Thymus (tissue), 11 donors: Measurements from ENCODE around the gene CLSTN2. TPM values are rescaled to one million over a fixed set of nuclear protein-coding genes. Genes with fewer than 3 reads are reported as not detected.

ENCODE experiments used
- DNase-seq, 9 donors: peaks; one replicate each; pipeline ENCODE4 v3.0.0-alpha.2; 2013; ENCODE audit warnings: low spot score in 9 of 9, low read depth in 6 of 9, missing footprints in 1 of 9
- H3K27ac ChIP-seq, 2 donors: one replicate each; pipeline ENCODE4 v1.5.1; 2013; ENCODE audit warnings: control low read depth in 1 of 2, low read depth in 1 of 2, low read length in 1 of 2, mild to moderate bottlenecking in 1 of 2, moderate library complexity in 1 of 2
- H3K27me3 ChIP-seq, 2 donors: one replicate each; pipeline ENCODE4 v1.5.1; 2013; ENCODE audit warnings: low read length in 1 of 2; ENCODE audit not compliant: control insufficient read depth in 2 of 2, insufficient read depth in 1 of 2
- H3K36me3 ChIP-seq, 2 donors: one replicate each; pipeline ENCODE4 v1.5.1; 2013; ENCODE audit warnings: low read length in 1 of 2, mild to moderate bottlenecking in 1 of 2, moderate library complexity in 1 of 2; ENCODE audit not compliant: control insufficient read depth in 2 of 2, insufficient read depth in 2 of 2
- H3K4me1 ChIP-seq, 2 donors: one replicate each; pipeline ENCODE4 v1.5.1; 2013; ENCODE audit warnings: low read length in 2 of 2; ENCODE audit not compliant: control insufficient read depth in 2 of 2, insufficient read depth in 2 of 2
- H3K4me3 ChIP-seq, 2 donors: one replicate each; pipeline ENCODE4 v1.5.1; 2013; ENCODE audit warnings: low read length in 2 of 2, control low read depth in 1 of 2, mild to moderate bottlenecking in 1 of 2
- H3K9me3 ChIP-seq, 2 donors: one replicate each; pipeline ENCODE4 v1.5.1; 2013; ENCODE audit warnings: low read length in 1 of 2, mild to moderate bottlenecking in 1 of 2; ENCODE audit not compliant: control insufficient read depth in 2 of 2, insufficient read depth in 1 of 2
- WGBS: extraction: QIAGEN DNeasy Blood & Tissue Kit; methylation state at CpG from one replicate; pipeline ENCODE4 v1.1.7; 2013; 5-methylcytosine and 5-hydroxymethylcytosine counted together
- polyA plus RNA-seq: library from polyadenylated mRNA; stranded (reverse); fragments of 200-250 nt; gene quantifications from one replicate; pipeline ENCODE4 v1.2.3, GENCODE V29; 2013
- total RNA-seq: library from RNA; stranded (reverse); fragments of 120-200 nt; gene quantifications from one replicate; pipeline ENCODE4 v1.2.4, GENCODE V29; 2013
- donor health status: healthy.

Gene CLSTN2
- total and polyA plus RNA-seq, 2 donors, result 0.25 to 0.61 TPM

DNA sequence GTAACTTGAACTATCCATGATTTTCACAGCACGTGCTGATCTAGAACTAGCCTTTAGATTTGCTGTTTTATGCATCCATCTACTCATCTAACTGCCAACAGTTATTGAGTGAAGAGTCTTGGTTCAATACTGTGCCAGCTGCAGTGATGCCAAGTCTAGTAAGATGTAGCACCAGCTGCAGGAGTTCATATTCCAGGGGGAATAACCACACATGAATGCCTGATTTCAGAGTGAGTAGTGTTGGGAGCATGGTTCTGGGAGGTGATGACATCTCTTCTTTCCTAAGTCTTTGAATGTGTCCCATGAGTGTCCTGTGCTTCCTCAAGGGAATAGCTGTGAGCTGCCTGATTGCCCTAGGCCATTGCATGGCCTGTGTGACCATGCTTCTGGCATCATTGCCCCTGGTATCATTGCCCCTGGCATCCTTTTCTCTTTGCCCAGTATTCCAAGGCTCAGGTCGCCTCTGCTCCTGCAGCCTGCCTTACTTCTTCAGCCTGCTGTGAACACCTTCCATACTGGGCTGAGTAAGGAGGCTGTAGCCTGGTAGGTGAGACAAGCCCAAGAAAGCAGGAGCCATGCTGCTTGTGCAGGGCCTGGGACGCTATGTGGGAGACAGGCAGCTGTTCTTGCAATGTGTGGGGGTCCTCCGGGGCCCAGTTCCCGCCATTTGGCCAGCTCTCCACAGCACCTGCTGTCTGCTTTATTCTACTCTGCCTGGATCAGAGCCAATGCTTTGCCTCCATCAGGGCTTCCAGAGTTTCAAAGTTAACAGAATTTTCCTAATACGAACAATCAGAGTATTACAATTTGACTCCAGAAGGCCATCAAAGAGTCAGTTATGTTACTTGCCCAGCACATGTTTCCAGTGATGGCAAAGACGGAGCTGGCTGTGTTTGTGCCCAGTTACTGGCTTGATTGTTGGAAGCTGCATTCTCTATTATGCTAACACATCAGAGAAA lies 73.2 kb downstream of the CLSTN2 start:
- no peaks in the 10 kb centered on the region for H3K36me3 ChIP-seq
- H3K27me3 ChIP-seq, result no peaks in the 10 kb centered on the region
- no peaks in the 10 kb centered on the region for H3K4me1 ChIP-seq
- WGBS, result 88% methylated on average over 7 of the region's 7 CpGs
- no peaks in the 10 kb centered on the region for H3K9me3 ChIP-seq
- H3K27ac ChIP-seq, result no peak overlapping the region
- no peak for DNase-seq
- H3K4me3 ChIP-seq, result no peak overlapping the region

- Histone ChIP-seq H3K9me3 (no peaks in the 10 kb centered on the region), H3K4me1 (no peaks in the 10 kb centered on the region), H3K27ac (no peak overlapping the region), H3K27me3 (no peaks in the 10 kb centered on the region), H3K36me3 (no peaks in the 10 kb centered on the region), H3K4me3 (no peak overlapping the region)
- 49% methylated on average over 2 of the region's 2 CpGs for WGBS
- DNase-seq, result no peak
Observed at GRCh38 chr3:140010391-140010790, 75.4 kb downstream of the CLSTN2 start.

- Histone ChIP-seq H3K4me3 (no peak overlapping the region), H3K9me3 (no peaks in the 10 kb centered on the region), H3K4me1 (no peaks in the 10 kb centered on the region), H3K36me3 (no peaks in the 10 kb centered on the region), H3K27ac (no peak overlapping the region), H3K27me3 (no peaks in the 10 kb centered on the region)
- 91% methylated on average over 2 of the region's 2 CpGs for WGBS
- no peak for DNase-seq
Observed at GRCh38 chr3:140011086-140011485, 76.1 kb downstream of the CLSTN2 start.

DNA sequence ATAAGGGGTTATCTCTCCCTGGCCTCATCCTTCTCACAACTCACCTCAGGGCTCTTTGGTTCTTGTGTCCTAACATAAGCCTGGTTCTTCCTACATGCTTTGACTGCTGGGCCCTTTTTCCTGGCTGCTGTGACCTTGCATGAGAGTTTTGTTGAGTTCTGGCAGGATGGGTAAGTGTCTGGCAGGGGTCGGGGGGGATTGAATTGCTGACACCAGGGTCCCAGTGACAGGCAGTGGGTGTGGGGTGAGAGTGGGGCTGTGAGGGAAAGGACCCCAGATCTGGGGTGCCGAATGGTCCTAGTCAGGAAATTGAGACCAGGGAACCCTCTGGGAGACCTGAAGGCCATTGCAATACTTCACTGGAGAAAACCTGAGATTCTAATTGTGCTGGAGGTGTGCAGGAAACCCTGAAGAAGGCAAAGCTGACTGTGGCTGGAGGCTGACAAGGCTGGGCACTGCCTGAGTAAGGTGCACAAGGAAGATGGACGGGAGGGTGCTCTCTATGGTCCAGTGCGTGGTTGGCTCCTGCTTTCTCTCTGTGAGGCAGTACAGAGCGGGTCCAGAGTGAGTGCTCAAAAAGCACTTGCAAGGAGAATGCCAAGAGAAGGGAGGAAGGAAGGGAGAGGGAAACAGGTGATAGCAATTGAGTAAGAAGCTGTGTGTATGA lies 76.8 kb downstream of the CLSTN2 start:
- no peaks in the 10 kb centered on the region for H3K36me3 ChIP-seq
- no peak overlapping the region for H3K4me3 ChIP-seq
- no peaks in the 10 kb centered on the region for H3K27me3 ChIP-seq
- no peak for DNase-seq
- WGBS, result 80% methylated on average over 5 of the region's 5 CpGs
- H3K4me1 ChIP-seq, result no peaks in the 10 kb centered on the region
- no peaks in the 10 kb centered on the region for H3K9me3 ChIP-seq
- H3K27ac ChIP-seq, result no peak overlapping the region

GRCh38 chr3:140013220-140013619 lies 78.2 kb downstream of the CLSTN2 start:
- no peak overlapping the region for H3K27ac ChIP-seq
- no peak for DNase-seq
- H3K27me3 ChIP-seq, result no peaks in the 10 kb centered on the region
- no peaks in the 10 kb centered on the region for H3K9me3 ChIP-seq
- no peaks in the 10 kb centered on the region for H3K4me1 ChIP-seq
- WGBS, result 96% methylated on average over 5 of the region's 5 CpGs
- no peaks in the 10 kb centered on the region for H3K36me3 ChIP-seq
- H3K4me3 ChIP-seq, result no peak overlapping the region

DNA sequence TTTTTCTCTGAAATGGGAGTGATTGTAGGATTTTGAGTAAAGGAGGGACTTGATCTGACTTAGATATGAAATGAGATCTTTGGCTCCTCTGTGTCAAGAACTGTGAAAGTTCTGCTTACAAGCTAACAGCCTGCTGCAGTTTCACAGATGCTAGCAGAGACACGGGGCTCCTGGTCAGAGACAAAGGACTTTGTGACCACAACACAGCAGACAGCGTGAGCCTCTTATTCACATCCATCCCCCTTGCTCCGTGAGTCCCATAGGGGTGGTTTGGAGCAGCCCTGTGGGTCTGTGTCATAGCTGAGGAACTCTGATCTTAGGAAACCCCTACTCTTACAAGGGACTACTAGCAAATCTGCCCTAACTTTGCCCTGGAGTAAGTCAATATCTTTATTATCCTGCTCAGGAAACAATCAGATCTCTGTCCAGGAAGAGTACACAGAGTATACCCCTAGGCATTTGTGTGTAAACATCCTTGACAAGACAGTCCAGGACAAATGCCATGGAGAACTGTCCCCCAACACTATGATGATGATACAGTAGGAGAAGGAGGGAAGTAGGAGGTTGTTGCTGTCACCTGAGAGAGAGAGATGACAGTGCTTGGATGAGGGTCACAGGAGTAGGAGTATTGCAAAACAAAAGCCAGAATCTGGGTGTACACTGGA lies 80.0 kb downstream of the CLSTN2 start:
- H3K27ac ChIP-seq, result no peak overlapping the region
- no peaks in the 10 kb centered on the region for H3K4me1 ChIP-seq
- DNase-seq, result no peak
- no peak overlapping the region for H3K4me3 ChIP-seq
- H3K9me3 ChIP-seq, result no peaks in the 10 kb centered on the region
- no peaks in the 10 kb centered on the region for H3K36me3 ChIP-seq
- no peaks in the 10 kb centered on the region for H3K27me3 ChIP-seq
- 79% methylated on average over 3 of the region's 3 CpGs for WGBS

GRCh38 chr3:140015741-140016140 lies 80.8 kb downstream of the CLSTN2 start:
- H3K9me3 ChIP-seq, result no peaks in the 10 kb centered on the region
- no peak overlapping the region for H3K27ac ChIP-seq
- no peak overlapping the region for H3K4me3 ChIP-seq
- no peaks in the 10 kb centered on the region for H3K4me1 ChIP-seq
- no peak for DNase-seq
- H3K36me3 ChIP-seq, result no peaks in the 10 kb centered on the region
- H3K27me3 ChIP-seq, result no peaks in the 10 kb centered on the region
- 95% methylated on average over 3 of the region's 3 CpGs for WGBS

- Histone ChIP-seq H3K4me3 (no peak overlapping the region), H3K27ac (no peak overlapping the region), H3K27me3 (no peaks in the 10 kb centered on the region), H3K9me3 (no peaks in the 10 kb centered on the region), H3K36me3 (no peaks in the 10 kb centered on the region), H3K4me1 (no peaks in the 10 kb centered on the region)
- 55% methylated on average over 2 of the region's 2 CpGs for WGBS
- DNase-seq, result no peak
Observed at GRCh38 chr3:140018556-140018955, 83.6 kb downstream of the CLSTN2 start.

- Histone ChIP-seq H3K27ac (no peak overlapping the region), H3K9me3 (no peaks in the 10 kb centered on the region), H3K4me3 (no peak overlapping the region), H3K4me1 (no peaks in the 10 kb centered on the region), H3K36me3 (no peaks in the 10 kb centered on the region), H3K27me3 (no peaks in the 10 kb centered on the region)
- 90% methylated on average over 2 of the region's 2 CpGs for WGBS
- DNase-seq, result no peak
Observed at GRCh38 chr3:140019946-140020345, 85.0 kb downstream of the CLSTN2 start.
